GM12864 (cell line): ENCODE measurements around the gene RUNX2.

Experiments used
- DNase-seq: peaks from one replicate; pipeline ENCODE4 v3.0.0-alpha.2; 2011; ENCODE audit warnings: low read depth
- H3K4me3 ChIP-seq: 2 replicates; pipeline ENCODE4 v1.5.1; 2011; ENCODE audit warnings: mild to moderate bottlenecking, low read depth, low read length, control low read depth
- CTCF ChIP-seq: IDR thresholded peaks from 2 replicates; pipeline ENCODE4 v1.5.1; 2011; ENCODE audit warnings: low read depth, mild to moderate bottlenecking, moderate library complexity, low read length, control low read depth, inconsistent platforms; ENCODE audit errors: missing control alignments

Gene RUNX2

GRCh38 chr6:45350186-45350710 lies 22.1 kb downstream of the RUNX2 start:
- H3K4me3 ChIP-seq, result no peak overlapping the region
- DNase-seq, result no peak
- no peak for TF ChIP-seq CTCF

GRCh38 chr6:45351076-45351475 lies 22.9 kb downstream of the RUNX2 start:
- TF ChIP-seq CTCF, result no peak
- no peak for DNase-seq
- H3K4me3 ChIP-seq, result no peak overlapping the region

GRCh38 chr6:45351667-45352066 lies 23.5 kb downstream of the RUNX2 start:
- TF ChIP-seq CTCF, result no peak
- H3K4me3 ChIP-seq, result no peak overlapping the region
- no peak for DNase-seq

- no peak overlapping the region for H3K4me3 ChIP-seq
- no peak for TF ChIP-seq CTCF
These were observed 25.5 kb downstream of the RUNX2 start for GRCh38 chr6:45353654-45354053.

GRCh38 chr6:45364466-45364865 lies 36.3 kb downstream of the RUNX2 start:
- no peak for DNase-seq
- H3K4me3 ChIP-seq, result no peak overlapping the region
- TF ChIP-seq CTCF, result no peak

More at GRCh38 chr6:45353654-45354053, 25.5 kb downstream of the RUNX2 start:
- DNase-seq, result no peak

GRCh38 chr6:45365036-45365435 lies 36.9 kb downstream of the RUNX2 start:
- DNase-seq, result no peak
- TF ChIP-seq CTCF, result no peak

GRCh38 chr6:45366534-45366933 lies 38.4 kb downstream of the RUNX2 start:
- H3K4me3 ChIP-seq, result no peak overlapping the region
- no peak for TF ChIP-seq CTCF
- DNase-seq, result no peak

More at GRCh38 chr6:45365036-45365435, 36.9 kb downstream of the RUNX2 start:
- H3K4me3 ChIP-seq, result no peak overlapping the region
